GM12878 (cell line): ENCODE data around the gene SPTBN1. TPM values are rescaled to one million over a fixed set of nuclear protein-coding genes. Genes with fewer than 3 reads are reported as not detected.
A peak's percentile ranks its signal among the peaks of the same experiment; 100 is the strongest.

Experiments
- ATAC-seq: fragments of 200-7000 bp; cut with Tn5 transposase; 3 replicates; pipeline ENCODE4 v1.9.1; 2020; ENCODE audit warnings: mild to moderate bottlenecking, moderate library complexity
- BruUV-seq: library from RNA; stranded (reverse); fragments of 400-500 nt; replicated peaks from 2 replicates; lab custom pipeline; 2021; lab: Mats Ljungman, UMichigan
- CTCF ChIA-PET: fragments of 300-600 bp; sonication (Branson Sonifier 250); formaldehyde crosslinking; extraction: SDS; loops from one replicate; lab custom pipeline; 2021; ENCODE audit warnings: inconsistent platforms; lab: Yijun Ruan, JAX
- POLR2A ChIA-PET: fragments of 350-600 bp; formaldehyde crosslinking; extraction: SDS; loops from one replicate; lab custom pipeline; 2021; ENCODE audit warnings: inconsistent platforms; lab: Charles Lee
- RAD21 ChIA-PET: fragments of 300-600 bp; sonication (Branson Sonifier 250); formaldehyde crosslinking; loops from one replicate; lab custom pipeline; 2023; ENCODE audit warnings: antibody characterized with exemption; ENCODE audit not compliant: unreplicated experiment; lab: Charles Lee
- SMC1A ChIA-PET: fragments of 300-600 bp; sonication (Branson Sonifier 250); formaldehyde crosslinking; loops from one replicate; lab custom pipeline; 2023; ENCODE audit not compliant: unreplicated experiment, uncharacterized antibody; lab: Charles Lee
- DNase-seq: peaks from one replicate; pipeline ENCODE4 v3.0.0-alpha.2; 2011; ENCODE audit warnings: low read depth, low spot score
- FAIRE-seq: peaks from 3 replicates; lab custom pipeline; 2011; peaks lifted over from hg19 to GRCh38; lab: Jason Lieb, UNC
- H2AFZ ChIP-seq: 2 replicates; pipeline ENCODE4 v1.6.0; 2011; ENCODE audit warnings: low read depth, low read length, control low read depth; ENCODE audit not compliant: control insufficient read depth
- H3K27ac ChIP-seq: 2 replicates; pipeline ENCODE4 v1.5.1; 2011; ENCODE audit warnings: control low read depth; ENCODE audit not compliant: control insufficient read depth, insufficient read depth
- H3K27me3 ChIP-seq, 2 experiments: replicated peaks in 1 of 2; 2 replicates each; pipeline versions ENCODE4 v1.6.0 to v1.6.1; 2011; ENCODE audit warnings: low read length in 1 of 2; ENCODE audit not compliant: control insufficient read depth in 2 of 2, insufficient read depth in 2 of 2
- H3K36me3 ChIP-seq, 2 experiments: 2 replicates each; pipeline ENCODE4 v1.5.1; 2011; ENCODE audit warnings: low read length in 1 of 2; ENCODE audit not compliant: control insufficient read depth in 2 of 2, insufficient read depth in 2 of 2
- H3K4me1 ChIP-seq: 2 replicates; pipeline ENCODE4 v1.6.1; 2011; ENCODE audit warnings: mild to moderate bottlenecking, low read length, moderate library complexity, mixed read lengths; ENCODE audit not compliant: control insufficient read depth, insufficient read depth
- H3K4me2 ChIP-seq: 2 replicates; pipeline ENCODE4 v1.6.0; 2011; ENCODE audit warnings: control low read depth; ENCODE audit not compliant: control insufficient read depth, insufficient read depth
- H3K4me3 ChIP-seq: fragments of 200-600 bp; sonication (generic); 2 replicates; pipeline ENCODE4 v1.5.1; 2016
- H3K79me2 ChIP-seq: 2 replicates; pipeline ENCODE4 v1.6.0; 2011; ENCODE audit warnings: low read length; ENCODE audit not compliant: control insufficient read depth, insufficient read depth
- H3K9ac ChIP-seq: 2 replicates; pipeline ENCODE4 v1.8.0; 2011; ENCODE audit warnings: low read length, control low read depth, mixed read lengths; ENCODE audit not compliant: control insufficient read depth, insufficient read depth
- H3K9me3 ChIP-seq: replicated peaks from 3 replicates; pipeline ENCODE4 v1.5.1; 2011; ENCODE audit warnings: mild to moderate bottlenecking, low read length; ENCODE audit not compliant: control insufficient read depth, insufficient read depth
- H4K20me1 ChIP-seq: 2 replicates; pipeline ENCODE4 v1.6.0; 2011; ENCODE audit not compliant: control insufficient read depth, insufficient read depth
- ELK1 ChIP-seq: IDR thresholded peaks from 2 replicates; pipeline ENCODE4 v1.6.1; 2012; ENCODE audit warnings: low read depth, low read length, improper control_type of control experiment
- EP300 ChIP-seq, 2 experiments: fragments of 150-350 bp in 1 of 2; IDR thresholded peaks; 2 replicates each; pipeline ENCODE4 v1.6.1; 2011 to 2012; ENCODE audit warnings: low read depth in 2 of 2, low read length in 2 of 2, borderline replicate concordance in 1 of 2, improper control_type of control experiment in 1 of 2, inconsistent platforms in 1 of 2; ENCODE audit not compliant: control insufficient read depth in 1 of 2
- IKZF2 ChIP-seq, 2 experiments: fragments of 450-650 bp; IDR thresholded peaks; 2 replicates each; pipeline ENCODE4 v1.6.1; 2017; ENCODE audit warnings: mild to moderate bottlenecking in 2 of 2, moderate library complexity in 2 of 2
- IRF3 ChIP-seq: fragments of 450-650 bp; IDR thresholded peaks from 2 replicates; pipeline ENCODE4 v1.6.1; 2014; ENCODE audit warnings: mild to moderate bottlenecking
- NFXL1 ChIP-seq: fragments of 450-650 bp; IDR thresholded peaks from 2 replicates; pipeline ENCODE4 v1.6.1; 2017; ENCODE audit warnings: antibody characterized with exemption, mild to moderate bottlenecking, borderline replicate concordance
- NFYB ChIP-seq: IDR thresholded peaks from 2 replicates; pipeline ENCODE4 v1.6.1; 2011; ENCODE audit warnings: low read depth, mild to moderate bottlenecking, low read length, improper control_type of control experiment, moderate library complexity; ENCODE audit not compliant: insufficient read depth
- NR2F1 ChIP-seq: fragments of 450-650 bp; conservative IDR thresholded peaks from 2 replicates; pipeline ENCODE4 v1.6.1; 2017; ENCODE audit warnings: mild to moderate bottlenecking
- POLR2AphosphoS5 ChIP-seq: IDR thresholded peaks from 2 replicates; pipeline ENCODE4 v1.6.1; 2011; ENCODE audit warnings: mild to moderate bottlenecking, low read length, inconsistent platforms
- RFX5 ChIP-seq: IDR thresholded peaks from 2 replicates; pipeline ENCODE4 v1.6.1; 2011; ENCODE audit warnings: low read depth, low read length, improper control_type of control experiment
- SKIL ChIP-seq: fragments of 450-650 bp; IDR thresholded peaks from 2 replicates; pipeline ENCODE4 v1.6.1; 2017; ENCODE audit warnings: mild to moderate bottlenecking, low read depth, inconsistent platforms; ENCODE audit not compliant: poor library complexity, severe bottlenecking
- SMAD1 ChIP-seq: fragments of 450-650 bp; IDR thresholded peaks from 2 replicates; pipeline ENCODE4 v1.6.1; 2018; ENCODE audit warnings: mild to moderate bottlenecking, low read depth; ENCODE audit not compliant: partially characterized antibody
- ZNF687 ChIP-seq: fragments of 450-650 bp; IDR thresholded peaks from 2 replicates; pipeline ENCODE4 v1.6.1; 2017; ENCODE audit warnings: mild to moderate bottlenecking, moderate library complexity
- ZSCAN29 ChIP-seq: fragments of 450-650 bp; IDR thresholded peaks from 2 replicates; pipeline ENCODE4 v1.6.1; 2017; ENCODE audit warnings: mild to moderate bottlenecking, moderate library complexity
- WGBS: methylation state at CpG from one replicate; pipeline ENCODE4 v1.1.6; 2016; ENCODE audit warnings: low lambda C conversion rate; ENCODE audit not compliant: insufficient replicate concordance, insufficient coverage; ENCODE audit errors: missing lambda C conversion rate; 5-methylcytosine and 5-hydroxymethylcytosine counted together
- in situ Hi-C: fragments of 300-500 bp; cut with MboI; formaldehyde crosslinking; loops from 9 replicates; pipeline ENCODE4 v1.14.3; 2018; ENCODE audit warnings: mixed read lengths
- intact Hi-C: fragments of 100-400 bp; cut with micrococcal nuclease; formaldehyde crosslinking; loops from one replicate; pipeline ENCODE4 v1.14.2; 2022; ENCODE audit not compliant: unreplicated experiment
- polyA plus RNA-seq, 11 experiments: library from polyadenylated mRNA; depleted of rRNA in 4 of 11; unstranded in 6 of 11; stranded (reverse) in 5 of 11; fragments of >200 nt; fragmentation: Nextera tagmentation in 4 of 11; fragmentation: Illumina TruSeq in 1 of 11; extraction: Ambion mirVana in 4 of 11; extraction: Trizol in 1 of 11; gene quantifications; 1 replicate in 1 of 11; 2 replicates in 10 of 11; pipeline versions ENCODE4 v1.2.1 to v1.2.3, GENCODE V29; 2011 to 2016; ENCODE audit warnings: inconsistent platforms in 2 of 11, missing spikeins in 2 of 11, low read depth in 1 of 11
- total RNA-seq, 4 experiments: library from RNA; depleted of rRNA in 3 of 4; stranded (reverse); fragments of >200 nt in 3 of 4; fragmentation: Illumina TruSeq in 1 of 4; extraction: Trizol in 1 of 4; gene quantifications; 2 replicates each; pipeline versions ENCODE4 v1.2.1 to v1.2.3, GENCODE V29; 2013 to 2021

Gene SPTBN1
- total and polyA plus RNA-seq, 10 of the 15 experiments (the other 5 are each of a cell fraction or from before 2014, with no cell fraction given): 20.6 to 154 (median 76.7) TPM

GRCh38 chr2:54523324-54523959 is 67.3 kb downstream of the SPTBN1 start:
- no peak overlapping the region for H3K4me2 ChIP-seq
- no peaks in the 10 kb centered on the region for H3K36me3 ChIP-seq
- H4K20me1 ChIP-seq: no peaks in the 10 kb centered on the region
- no peaks in the 10 kb centered on the region for H3K9me3 ChIP-seq
- TF ChIP-seq NFYB (no peak), SMAD1 (no peak), EP300 (IDR thresholded peaks at IDR 0.05; ENCODE audit: borderline replicate concordance in 1 of 2, control insufficient read depth in 1 of 2, low read depth in 2 of 2, low read length in 2 of 2) (peak; percentile 4 to 31; a peak in 1 of 4 replicates), ELK1 (no peak), SKIL (no peak), ZSCAN29 (no peak), POLR2AphosphoS5 (no peak), ZNF687 (no peak), NFXL1 (no peak), IKZF2 (IDR thresholded peaks at IDR 0.05) (peak in 1 of 2 experiments; percentile 20; a peak in 1 of 4 replicates), NR2F1 (no peak), RFX5 (no peak), IRF3 (no peak)
- DNase-seq (no peak), FAIRE-seq (no peak), ATAC-seq (peak; percentile 61)
- ChIA-PET RAD21 (interaction anchor here (0.6 to 8.7 kb wide), 38 partner anchors 9 to 416 kb away, joined by 3 to 157 read pairs (median 7); no protein-coding TSS in a partner anchor), POLR2A (interaction anchor here (0.6 to 3.8 kb wide), 18 partner anchors 13 to 181 kb away, joined by 3 to 43 read pairs (median 4); no protein-coding TSS in a partner anchor), SMC1A (interaction anchor here (1.0 to 9.9 kb wide), 45 partner anchors 10 to 416 kb away, joined by 3 to 125 read pairs (median 9); no protein-coding TSS in a partner anchor), CTCF (interaction anchor here (0.6 to 9.5 kb wide), 47 partner anchors 8 to 416 kb away, joined by 3 to 177 read pairs (median 7); no protein-coding TSS in a partner anchor)
- no peak overlapping the region for H3K9ac ChIP-seq
- H3K4me1 ChIP-seq: peaks cover 15% of the 10 kb centered on the region
- no peaks in the 10 kb centered on the region for H3K79me2 ChIP-seq
- H3K27ac ChIP-seq: no peak overlapping the region
- H3K4me3 ChIP-seq: no peak overlapping the region
- no TSS peak for BruUV-seq
- intact Hi-C loops: loop anchor here (1.0 to 5.0 kb wide), 5 partner anchors 37 to 307 kb away; no protein-coding TSS in a partner anchor
- H2AFZ ChIP-seq: no peak overlapping the region
- H3K27me3 ChIP-seq: no peaks in the 10 kb centered on the region
- 37% methylated on average over 4 of the region's 4 CpGs for WGBS
- in situ Hi-C loops: loop anchor here (10.0 kb wide), 2 partner anchors 181 to 311 kb away; no protein-coding TSS in a partner anchor
